Astrocyte (in vitro differentiated cells and primary cell): ENCODE data around the gene CHST11. TPM values are rescaled to one million over a fixed set of nuclear protein-coding genes. Genes with fewer than 3 reads are reported as not detected.

Source experiments
- DNase-seq: peaks from one replicate; pipeline ENCODE4 v3.0.0-alpha.2; 2010; ENCODE audit warnings: low read depth
- FAIRE-seq: peaks from 2 replicates; lab custom pipeline; 2011; peaks lifted over from hg19 to GRCh38; lab: Jason Lieb, UNC
- H2AFZ ChIP-seq: 2 replicates; pipeline ENCODE4 v1.6.0; 2012; ENCODE audit warnings: low read depth, low read length, inconsistent platforms
- H3K27ac ChIP-seq: 2 replicates; pipeline ENCODE4 v1.5.1; 2011; ENCODE audit warnings: low read depth, low read length, inconsistent platforms
- H3K27me3 ChIP-seq: 2 replicates; pipeline ENCODE4 v1.6.0; 2011; ENCODE audit warnings: low read length, inconsistent platforms; ENCODE audit not compliant: insufficient read depth
- H3K36me3 ChIP-seq: 2 replicates; pipeline ENCODE4 v1.5.1; 2011; ENCODE audit warnings: low read length, inconsistent platforms; ENCODE audit not compliant: insufficient read depth
- H3K4me1 ChIP-seq: 2 replicates; pipeline ENCODE4 v1.5.1; 2011; ENCODE audit warnings: low read length, inconsistent platforms; ENCODE audit not compliant: insufficient read depth
- H3K4me2 ChIP-seq: 2 replicates; pipeline ENCODE4 v1.6.0; 2012; ENCODE audit warnings: low read length, inconsistent platforms
- H3K4me3 ChIP-seq: 2 replicates; pipeline ENCODE4 v1.5.1; 2011; ENCODE audit warnings: low read depth, mild to moderate bottlenecking, low read length, inconsistent platforms; ENCODE audit not compliant: insufficient read depth
- H3K79me2 ChIP-seq: 2 replicates; pipeline ENCODE4 v1.6.0; 2012; ENCODE audit warnings: mild to moderate bottlenecking, low read length, inconsistent platforms; ENCODE audit not compliant: insufficient read depth
- H3K9ac ChIP-seq: 2 replicates; pipeline ENCODE4 v1.6.0; 2012; ENCODE audit warnings: mild to moderate bottlenecking, low read length, inconsistent platforms
- H3K9me3 ChIP-seq: 2 replicates; pipeline ENCODE4 v1.5.1; 2012; ENCODE audit warnings: low read depth, mild to moderate bottlenecking, low read length, inconsistent platforms; ENCODE audit not compliant: insufficient read depth
- H4K20me1 ChIP-seq: 2 replicates; pipeline ENCODE4 v1.6.0; 2012; ENCODE audit warnings: low read length, inconsistent platforms; ENCODE audit not compliant: insufficient read depth
- H3K27ac Mint-ChIP-seq: one replicate; pipeline ENCODE4 v1.8.0; 2021; ENCODE audit warnings: mild to moderate bottlenecking, mixed read lengths; ENCODE audit not compliant: unreplicated experiment
- H3K27me3 Mint-ChIP-seq: one replicate; pipeline ENCODE4 v1.8.0; 2021; ENCODE audit warnings: low read depth, mixed read lengths; ENCODE audit not compliant: unreplicated experiment
- H3K36me3 Mint-ChIP-seq: one replicate; pipeline ENCODE4 v1.8.0; 2021; ENCODE audit warnings: low read depth, mixed read lengths; ENCODE audit not compliant: unreplicated experiment
- H3K4me1 Mint-ChIP-seq: one replicate; pipeline ENCODE4 v1.8.0; 2021; ENCODE audit warnings: low read depth, mixed read lengths; ENCODE audit not compliant: unreplicated experiment
- H3K4me3 Mint-ChIP-seq: one replicate; pipeline ENCODE4 v1.8.0; 2021; ENCODE audit warnings: mild to moderate bottlenecking, moderate library complexity, mixed read lengths; ENCODE audit not compliant: unreplicated experiment
- H3K9me3 Mint-ChIP-seq: one replicate; pipeline ENCODE4 v1.8.0; 2021; ENCODE audit warnings: mild to moderate bottlenecking, mixed read lengths; ENCODE audit not compliant: unreplicated experiment
- CTCF ChIP-seq: IDR thresholded peaks from 2 replicates; pipeline ENCODE4 v1.5.1; 2011; ENCODE audit warnings: low read depth, mild to moderate bottlenecking, inconsistent platforms, low read length, moderate library complexity; ENCODE audit not compliant: insufficient read depth
- EZH2 ChIP-seq: IDR thresholded peaks from 2 replicates; pipeline ENCODE4 v1.6.1; 2012; ENCODE audit warnings: mild to moderate bottlenecking, low read length, inconsistent platforms; ENCODE audit not compliant: insufficient read depth
- total RNA-seq: library from RNA; stranded (reverse); gene quantifications from 2 replicates; pipeline ENCODE4 v1.2.1, GENCODE V29; 2021

Gene CHST11
- total RNA-seq, 1 donor from 2014 or later = 30.2 TPM

- no peak overlapping the region for H3K9ac ChIP-seq
- Mint-ChIP-seq H3K4me1 (peaks cover 49% of the 10 kb centered on the region), H3K36me3 (peaks cover 2% of the 10 kb centered on the region), H3K27ac (no peak overlapping the region), H3K27me3 (no peaks in the 10 kb centered on the region), H3K9me3 (peaks cover 4% of the 10 kb centered on the region), H3K4me3 (no peak overlapping the region)
- H3K9me3 ChIP-seq = no peaks in the 10 kb centered on the region
- H3K27ac ChIP-seq = no peak overlapping the region
- no peak overlapping the region for H3K4me3 ChIP-seq
- no peak for TF ChIP-seq CTCF
- peaks cover 46% of the 10 kb centered on the region for H3K79me2 ChIP-seq
- FAIRE-seq = no peak
- H2AFZ ChIP-seq = no peak overlapping the region
- H3K4me2 ChIP-seq = no peak overlapping the region
- H3K4me1 ChIP-seq = peaks cover 26% of the 10 kb centered on the region
- no peaks in the 10 kb centered on the region for H3K36me3 ChIP-seq
- DNase-seq = no peak
- no peaks in the 10 kb centered on the region for H4K20me1 ChIP-seq
- no peaks in the 10 kb centered on the region for H3K27me3 ChIP-seq
Observed at GRCh38 chr12:104583301-104583700, 126.6 kb downstream of the CHST11 start.

- no peak for FAIRE-seq
- H3K27me3 Mint-ChIP-seq = no peaks in the 10 kb centered on the region
- peaks cover 38% of the 10 kb centered on the region for H3K4me1 Mint-ChIP-seq
- Histone ChIP-seq H3K79me2 (peaks cover 29% of the 10 kb centered on the region), H4K20me1 (no peaks in the 10 kb centered on the region), H3K4me2 (no peak overlapping the region), H3K4me3 (no peak overlapping the region), H3K9ac (no peak overlapping the region), H3K27me3 (no peaks in the 10 kb centered on the region), H3K36me3 (no peaks in the 10 kb centered on the region), H3K4me1 (peaks cover 22% of the 10 kb centered on the region), H3K9me3 (no peaks in the 10 kb centered on the region), H3K27ac (no peak overlapping the region), H2AFZ (no peak overlapping the region)
- peaks cover 4% of the 10 kb centered on the region for H3K36me3 Mint-ChIP-seq
- TF ChIP-seq CTCF = no peak
- TF ChIP-seq EZH2 = no peak
- H3K4me3 Mint-ChIP-seq = no peak overlapping the region
- H3K9me3 Mint-ChIP-seq = peaks cover 4% of the 10 kb centered on the region
- DNase-seq = no peak
- H3K27ac Mint-ChIP-seq = no peak overlapping the region
Observed at GRCh38 chr12:104585448-104586055, 128.8 kb downstream of the CHST11 start.

- no peak overlapping the region for H3K4me3 Mint-ChIP-seq
- peaks cover 4% of the 10 kb centered on the region for H3K36me3 Mint-ChIP-seq
- no peak overlapping the region for H3K4me2 ChIP-seq
- H3K27me3 ChIP-seq = no peaks in the 10 kb centered on the region
- H3K27ac Mint-ChIP-seq = peak overlapping the region; percentile 49
- no peak for TF ChIP-seq CTCF
- no peak for TF ChIP-seq EZH2
- DNase-seq (no peak), FAIRE-seq (no peak)
- H3K9ac ChIP-seq = no peak overlapping the region
- peaks cover 29% of the 10 kb centered on the region for H3K79me2 ChIP-seq
- no peak overlapping the region for H3K27ac ChIP-seq
- no peaks in the 10 kb centered on the region for H4K20me1 ChIP-seq
- H3K4me1 ChIP-seq = peaks cover 22% of the 10 kb centered on the region
- peaks cover 45% of the 10 kb centered on the region for H3K4me1 Mint-ChIP-seq
- H3K4me3 ChIP-seq = no peak overlapping the region
- no peaks in the 10 kb centered on the region for H3K27me3 Mint-ChIP-seq
- H3K9me3 ChIP-seq = no peaks in the 10 kb centered on the region
- no peak overlapping the region for H2AFZ ChIP-seq
- H3K36me3 ChIP-seq = no peaks in the 10 kb centered on the region
- peaks cover 4% of the 10 kb centered on the region for H3K9me3 Mint-ChIP-seq
Observed at GRCh38 chr12:104586351-104586919, 129.7 kb downstream of the CHST11 start.
